ENCODE measurements around the gene KRTAP9-4.
"Not testable (repeated sequence)": the region's sequence is repeated elsewhere in the genome, so short reads cannot be mapped to it uniquely, and the experiment has no call there.

KRTAP9-4 gene

GRCh38 chr17:41265078-41265477, 15.6 kb downstream of the KRTAP9-4 start, which contains the start of gene KRTAP9-6:
Gene KRTAP9-6, plus strand, starts transcription at chr17:41265378. Its CDS starts 0 bp downstream, at chr17:41265378.
- DNase-seq = no peak

- DNase-seq = no peak
These were observed 18.2 kb downstream of the KRTAP9-4 start for GRCh38 chr17:41267711-41268110.

GRCh38 chr17:41271323-41271722, 21.8 kb downstream of the KRTAP9-4 start:
- not testable (repeated sequence) for DNase-seq

- no peak for DNase-seq
These were observed 22.4 kb downstream of the KRTAP9-4 start for GRCh38 chr17:41271858-41272257.

GRCh38 chr17:41275648-41276190, 26.2 kb downstream of the KRTAP9-4 start, which contains the start of gene KRTAP9-7:
Gene KRTAP9-7, plus strand, starts transcription at chr17:41275698. Its CDS starts 0 bp downstream, at chr17:41275698.
- DNase-seq = not testable (repeated sequence)

- DNase-seq = no peak
These were observed 28.9 kb downstream of the KRTAP9-4 start for GRCh38 chr17:41278176-41278955.

GRCh38 chr17:41284043-41284442, 34.6 kb downstream of the KRTAP9-4 start:
- no peak for DNase-seq

- no peak for DNase-seq
These were observed 35.1 kb downstream of the KRTAP9-4 start for GRCh38 chr17:41284546-41284945.

GRCh38 chr17:41287050-41287449, 37.6 kb downstream of the KRTAP9-4 start:
- DNase-seq = no peak

- no peak for DNase-seq
These were observed 44.5 kb downstream of the KRTAP9-4 start for GRCh38 chr17:41294016-41294415.

GRCh38 chr17:41296846-41297245, 47.4 kb downstream of the KRTAP9-4 start:
- DNase-seq = no peak

GRCh38 chr17:41298458-41299135, 49.1 kb downstream of the KRTAP9-4 start:
- DNase-seq = no peak
